Psoas muscle (tissue), 8 donors: Measurements from ENCODE around the gene STUM. TPM values are rescaled to one million over a fixed set of nuclear protein-coding genes. Genes with fewer than 3 reads are reported as not detected.

ENCODE experiments used
- ATAC-seq, 4 donors: fragments of 200-7000 bp; cut with Tn5 transposase; one replicate each; pipeline ENCODE4 v1.9.1; 2020; ENCODE audit warnings: moderate library complexity in 3 of 4, mild to moderate bottlenecking in 2 of 4
- DNase-seq, 2 donors: peaks; one replicate each; pipeline ENCODE4 v3.0.0-alpha.2; 2020
- H3K27ac ChIP-seq: fragments of 200-600 bp; one replicate; pipeline ENCODE4 v1.8.0; 2022
- H3K27me3 ChIP-seq, 3 donors: fragments of 200-600 bp in 1 of 3; one replicate each; pipeline versions ENCODE4 v1.6.1 to v1.8.0; 2013 to 2022; ENCODE audit warnings: low read length in 2 of 3, mild to moderate bottlenecking in 2 of 3, moderate library complexity in 1 of 3; ENCODE audit not compliant: insufficient read depth in 3 of 3
- H3K36me3 ChIP-seq, 2 donors: fragments of 200-600 bp in 1 of 2; one replicate each; pipeline versions ENCODE4 v1.6.1 to v1.8.0; 2013 to 2022; ENCODE audit warnings: low read depth in 1 of 2, mild to moderate bottlenecking in 1 of 2, moderate library complexity in 1 of 2; ENCODE audit not compliant: insufficient read depth in 1 of 2
- H3K4me1 ChIP-seq: fragments of 200-600 bp; one replicate; pipeline ENCODE4 v1.8.0; 2022
- H3K4me3 ChIP-seq: fragments of 200-600 bp; one replicate; pipeline ENCODE4 v1.8.0; 2022; ENCODE audit warnings: mild to moderate bottlenecking
- H3K9me3 ChIP-seq: fragments of 200-600 bp; one replicate; pipeline ENCODE4 v1.8.0; 2022
- WGBS, 3 donors: extraction: QIAGEN DNeasy Blood & Tissue Kit; methylation state at CpG; one replicate each; pipeline versions ENCODE4 v1.1.6 to v1.1.7; 2013; 5-methylcytosine and 5-hydroxymethylcytosine counted together
- intact Hi-C, 2 donors: fragments of 100-400 bp; cut with DNase I; formaldehyde crosslinking; loops; one replicate each; pipeline versions ENCODE4 v1.11.0 to v1.14.2; 2022
- polyA plus RNA-seq, 3 donors: library from polyadenylated mRNA; stranded (reverse); fragments of 200-250 nt; gene quantifications; one replicate each; pipeline ENCODE4 v1.2.3, GENCODE V29; 2013
- total RNA-seq, 4 donors: library from RNA; stranded (reverse); fragmentation: NEBNext Ultra II Directional in 2 of 4; extraction: Animal tissue kit (Norgen Biotek cat#: 25700) in 2 of 4; gene quantifications; one replicate each; pipeline versions ENCODE4 v1.2.1 to v1.2.4, GENCODE V29; 2021 to 2023
- TF ChIP-seq, protein P1 (sequence below): fragments of 200-600 bp; IDR thresholded peaks from one replicate; pipeline ENCODE4 v1.8.0; 2022; ENCODE audit warnings: antibody characterized with exemption
- donor health status: healthy with polysubstance abuse.
- donor health status: DM: no; HTN: no; CAD: no; lungs with moderate emphysema.
- donor health status: Bipolar disorder and iron deficiency.
- donor health status: healthy.
- donor health status: DM: yes; HTN: yes; CAD: no.
- donor health status: DM: no; HTN: no; CAD: no.
- donor health status: DM: no; HTN: no; CAD: no.
- donor health status: DM: yes; HTN: yes; CAD: no.

The STUM gene
- total and polyA plus RNA-seq, 7 donors, result 0.34 to 1.5 (median 0.96) TPM

DNA sequence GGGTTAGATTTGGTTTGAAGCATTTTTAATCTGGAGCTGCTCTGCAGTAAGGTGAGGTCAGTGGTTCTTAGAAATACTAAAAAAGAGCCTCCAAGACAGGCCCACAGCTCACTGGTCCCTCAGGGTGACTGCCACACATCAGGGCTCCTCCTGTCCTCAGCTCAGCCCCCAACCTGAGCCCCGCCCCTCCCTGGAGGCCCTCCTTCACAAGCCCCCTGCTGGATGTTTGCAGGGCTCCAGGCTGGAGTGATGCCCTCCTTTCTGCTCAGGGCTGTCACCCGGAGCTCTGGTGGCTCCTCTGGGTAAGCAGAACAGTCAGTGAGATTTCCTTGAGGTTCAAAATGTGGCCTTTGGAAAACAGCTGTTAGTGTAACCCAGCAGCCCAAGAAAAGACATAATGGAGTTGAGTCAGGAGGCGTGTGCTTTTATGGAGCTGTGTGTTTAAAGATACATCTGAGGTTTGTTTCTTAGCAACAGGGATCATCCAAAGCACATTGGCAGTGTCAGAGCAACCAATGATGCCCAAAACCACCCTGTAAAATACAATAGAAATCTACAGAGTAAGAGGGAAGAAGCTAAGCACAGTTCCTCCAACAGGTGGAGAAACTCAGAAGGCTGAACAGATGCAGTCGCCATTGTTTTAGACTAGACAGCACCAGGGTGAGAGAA lies 21.4 kb downstream of the STUM start:
- 57 to 70% (median 58%) methylated on average over 4 of the region's 4 CpGs for WGBS, 3 donors
- TF ChIP-seq, protein P1, sequence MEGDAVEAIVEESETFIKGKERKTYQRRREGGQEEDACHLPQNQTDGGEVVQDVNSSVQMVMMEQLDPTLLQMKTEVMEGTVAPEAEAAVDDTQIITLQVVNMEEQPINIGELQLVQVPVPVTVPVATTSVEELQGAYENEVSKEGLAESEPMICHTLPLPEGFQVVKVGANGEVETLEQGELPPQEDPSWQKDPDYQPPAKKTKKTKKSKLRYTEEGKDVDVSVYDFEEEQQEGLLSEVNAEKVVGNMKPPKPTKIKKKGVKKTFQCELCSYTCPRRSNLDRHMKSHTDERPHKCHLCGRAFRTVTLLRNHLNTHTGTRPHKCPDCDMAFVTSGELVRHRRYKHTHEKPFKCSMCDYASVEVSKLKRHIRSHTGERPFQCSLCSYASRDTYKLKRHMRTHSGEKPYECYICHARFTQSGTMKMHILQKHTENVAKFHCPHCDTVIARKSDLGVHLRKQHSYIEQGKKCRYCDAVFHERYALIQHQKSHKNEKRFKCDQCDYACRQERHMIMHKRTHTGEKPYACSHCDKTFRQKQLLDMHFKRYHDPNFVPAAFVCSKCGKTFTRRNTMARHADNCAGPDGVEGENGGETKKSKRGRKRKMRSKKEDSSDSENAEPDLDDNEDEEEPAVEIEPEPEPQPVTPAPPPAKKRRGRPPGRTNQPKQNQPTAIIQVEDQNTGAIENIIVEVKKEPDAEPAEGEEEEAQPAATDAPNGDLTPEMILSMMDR, result no peak
- no peaks in the 10 kb centered on the region for H3K4me1 ChIP-seq
- no peaks in the 10 kb centered on the region for H3K9me3 ChIP-seq
- no peak for DNase-seq
- intact Hi-C loops, result no loop called here
- peaks cover 0 to 8% (median 0%) of the 10 kb centered on the region in 3 donors for H3K27me3 ChIP-seq
- H3K27ac ChIP-seq, result no peak overlapping the region
- no peak for ATAC-seq
- no peaks in the 10 kb centered on the region for H3K36me3 ChIP-seq
- no peak overlapping the region for H3K4me3 ChIP-seq

DNA sequence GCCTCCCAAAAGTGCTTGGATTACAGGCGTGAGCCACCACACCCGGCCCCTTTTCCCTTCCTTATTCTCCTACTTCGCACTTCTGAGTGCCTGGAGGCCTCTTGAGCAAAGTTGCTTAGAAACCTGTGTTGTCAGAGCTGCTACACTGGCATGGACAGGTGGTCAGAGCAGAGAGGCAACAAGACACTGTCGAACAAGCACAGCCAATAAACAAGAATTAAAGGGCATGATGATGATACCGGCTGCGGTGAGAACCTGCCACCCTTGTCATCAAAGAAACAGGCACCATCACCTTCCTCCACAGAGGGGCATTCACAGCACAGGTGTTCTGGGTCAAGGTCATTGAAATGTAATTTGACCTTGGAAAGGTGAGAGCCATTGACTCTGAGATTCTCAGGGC lies 23.3 kb downstream of the STUM start:
- intact Hi-C loops, result no loop called here
- Histone ChIP-seq H3K4me1 (no peaks in the 10 kb centered on the region), H3K27me3 (peaks cover 0 to 5% (median 0%) of the 10 kb centered on the region in 3 donors), H3K27ac (no peak overlapping the region), H3K9me3 (no peaks in the 10 kb centered on the region), H3K4me3 (no peak overlapping the region), H3K36me3 (no peaks in the 10 kb centered on the region)
- no peak for DNase-seq
- TF ChIP-seq, protein P1, result no peak
- WGBS, 3 donors, result 53 to 57% (median 55%) methylated on average over 6 of the region's 6 CpGs
- ATAC-seq, result no peak

DNA sequence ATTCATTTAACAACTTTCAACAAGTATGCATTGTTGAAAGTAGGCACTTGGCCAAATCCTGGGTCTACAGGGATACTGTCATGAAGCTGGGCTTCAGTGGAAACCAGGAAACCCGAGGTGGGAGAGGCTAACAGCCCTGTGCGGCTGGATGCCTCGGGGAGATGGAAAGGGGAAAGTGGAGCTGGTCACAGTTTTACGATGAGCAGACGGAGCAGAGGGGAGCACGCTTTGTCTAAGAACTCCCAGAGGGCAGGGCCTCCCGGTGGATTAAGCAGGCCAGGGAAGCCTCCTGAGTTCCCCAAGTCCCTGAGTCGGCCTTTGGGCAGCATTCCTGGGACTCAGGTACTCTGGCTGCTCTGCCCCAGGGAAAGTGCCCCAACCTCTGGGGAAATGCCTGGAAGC lies 23.8 kb downstream of the STUM start:
- Histone ChIP-seq H3K4me1 (no peaks in the 10 kb centered on the region), H3K36me3 (no peaks in the 10 kb centered on the region), H3K27ac (no peak overlapping the region), H3K4me3 (no peak overlapping the region), H3K9me3 (no peaks in the 10 kb centered on the region), H3K27me3 (peaks cover 0 to 2% (median 0%) of the 10 kb centered on the region in 3 donors)
- ATAC-seq, result no peak
- intact Hi-C loops, result no loop called here
- no peak for DNase-seq
- TF ChIP-seq, protein P1, result no peak
- WGBS, 3 donors, result 71 to 78% (median 73%) methylated on average over 8 of the region's 8 CpGs

- 65 to 79% (median 69%) methylated on average over 2 of the region's 2 CpGs for WGBS, 3 donors
Observed at GRCh38 chr1:226574044-226574443, 25.5 kb downstream of the STUM start.

More at GRCh38 chr1:226574044-226574443, 25.5 kb downstream of the STUM start:
- H3K36me3 ChIP-seq, result no peaks in the 10 kb centered on the region
- no peak for DNase-seq
- TF ChIP-seq, protein P1, result no peak
- intact Hi-C loops, result no loop called here
- no peaks in the 10 kb centered on the region for H3K4me1 ChIP-seq
- H3K9me3 ChIP-seq, result no peaks in the 10 kb centered on the region
- H3K4me3 ChIP-seq, result no peak overlapping the region
- no peak for ATAC-seq
- H3K27me3 ChIP-seq, result no peaks in the 10 kb centered on the region
- H3K27ac ChIP-seq, result no peak overlapping the region
